Measurements from ENCODE around the gene NRDE2. TPM values are rescaled to one million over a fixed set of nuclear protein-coding genes. Genes with fewer than 3 reads are reported as not detected.
A peak's percentile ranks its signal among the peaks of the same experiment; 100 is the strongest.

The NRDE2 gene, protein sequence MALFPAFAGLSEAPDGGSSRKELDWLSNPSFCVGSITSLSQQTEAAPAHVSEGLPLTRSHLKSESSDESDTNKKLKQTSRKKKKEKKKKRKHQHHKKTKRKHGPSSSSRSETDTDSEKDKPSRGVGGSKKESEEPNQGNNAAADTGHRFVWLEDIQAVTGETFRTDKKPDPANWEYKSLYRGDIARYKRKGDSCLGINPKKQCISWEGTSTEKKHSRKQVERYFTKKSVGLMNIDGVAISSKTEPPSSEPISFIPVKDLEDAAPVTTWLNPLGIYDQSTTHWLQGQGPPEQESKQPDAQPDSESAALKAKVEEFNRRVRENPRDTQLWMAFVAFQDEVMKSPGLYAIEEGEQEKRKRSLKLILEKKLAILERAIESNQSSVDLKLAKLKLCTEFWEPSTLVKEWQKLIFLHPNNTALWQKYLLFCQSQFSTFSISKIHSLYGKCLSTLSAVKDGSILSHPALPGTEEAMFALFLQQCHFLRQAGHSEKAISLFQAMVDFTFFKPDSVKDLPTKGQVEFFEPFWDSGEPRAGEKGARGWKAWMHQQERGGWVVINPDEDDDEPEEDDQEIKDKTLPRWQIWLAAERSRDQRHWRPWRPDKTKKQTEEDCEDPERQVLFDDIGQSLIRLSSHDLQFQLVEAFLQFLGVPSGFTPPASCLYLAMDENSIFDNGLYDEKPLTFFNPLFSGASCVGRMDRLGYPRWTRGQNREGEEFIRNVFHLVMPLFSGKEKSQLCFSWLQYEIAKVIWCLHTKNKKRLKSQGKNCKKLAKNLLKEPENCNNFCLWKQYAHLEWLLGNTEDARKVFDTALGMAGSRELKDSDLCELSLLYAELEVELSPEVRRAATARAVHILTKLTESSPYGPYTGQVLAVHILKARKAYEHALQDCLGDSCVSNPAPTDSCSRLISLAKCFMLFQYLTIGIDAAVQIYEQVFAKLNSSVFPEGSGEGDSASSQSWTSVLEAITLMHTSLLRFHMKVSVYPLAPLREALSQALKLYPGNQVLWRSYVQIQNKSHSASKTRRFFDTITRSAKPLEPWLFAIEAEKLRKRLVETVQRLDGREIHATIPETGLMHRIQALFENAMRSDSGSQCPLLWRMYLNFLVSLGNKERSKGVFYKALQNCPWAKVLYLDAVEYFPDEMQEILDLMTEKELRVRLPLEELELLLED
- total RNA-seq (10 to 100 TPM; 15.5 to 15.9 TPM), polyA plus RNA-seq (ENCODE audit: insufficient read length in 2 of 2) (10 to 100 TPM; 12.9 to 15.6 TPM)
- long read RNA-seq, donor 1, partial matches to known transcripts = 0 of 3 reads
- long read RNA-seq, donor 1, other reads (novel, unspliced or antisense) = 0 of 3 reads
- long read RNA-seq, donor 2, partial matches to known transcripts = 0 of 1 reads
- long read RNA-seq, donor 2, other reads (novel, unspliced or antisense) = 0 of 1 reads
- long read RNA-seq, donor 3, partial matches to known transcripts = 0 of 2 reads
- long read RNA-seq, donor 3, other reads (novel, unspliced or antisense) = 0 of 2 reads
- long read RNA-seq, donor 4, transcript NRDE2-209 (1 exons, 3,538 nt) = major isoform, 7 of 7 reads
- long read RNA-seq, donor 4, partial matches to known transcripts = 0 of 7 reads
- long read RNA-seq, donor 4, other reads (novel, unspliced or antisense) = 0 of 7 reads

DNA sequence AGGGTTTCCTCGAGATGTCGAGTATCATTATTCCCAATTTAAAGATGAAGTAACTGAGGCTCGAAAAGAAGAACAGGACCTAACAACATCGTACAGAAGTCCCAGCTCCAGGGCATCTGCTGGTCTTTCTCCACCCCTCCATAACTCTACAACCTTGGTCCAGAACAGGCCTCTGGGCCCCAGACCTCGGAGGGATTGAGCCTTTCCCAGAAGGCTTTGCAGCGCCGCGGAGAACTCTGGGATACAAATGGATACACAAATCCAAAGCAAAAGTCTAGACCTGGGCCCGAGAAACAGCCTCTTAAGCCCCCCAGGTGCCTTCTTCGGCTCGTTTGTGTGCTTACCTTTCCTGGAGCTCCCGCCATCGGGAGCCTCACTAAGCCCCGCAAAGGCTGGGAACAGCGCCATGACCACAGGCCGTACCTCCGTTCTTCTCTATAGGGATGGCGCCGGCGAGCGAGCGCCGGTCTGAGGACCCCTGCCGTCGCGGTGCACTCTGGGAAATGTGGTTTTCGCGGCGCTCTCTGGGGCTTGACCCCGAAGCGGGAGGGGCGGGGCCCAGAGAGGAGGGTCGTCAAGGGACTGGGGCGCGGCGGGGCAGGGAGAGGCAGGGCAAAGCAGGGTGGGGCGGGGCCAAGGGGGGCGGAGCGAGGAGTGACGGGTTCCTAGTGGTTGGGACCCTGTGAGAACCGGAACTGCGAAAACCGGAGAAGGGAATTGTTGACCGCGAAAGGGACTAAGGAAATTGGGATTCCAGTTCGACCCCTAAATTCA is at the start of gene NRDE2:
NRDE2 (minus strand) TSS at position 445 of the 774 bp plus-strand sequence; CDS start at position 408, 37 bp downstream.
- H3K9me3 ChIP-seq (ENCODE audit: control insufficient read depth, insufficient read depth, low read length) = no peaks in the 10 kb centered on the region
- H3K27ac ChIP-seq (ENCODE audit: low read depth, low read length) = peak within 1 kb of the TSS; percentile 92
- no peaks in the 10 kb centered on the region for H3K27me3 ChIP-seq (ENCODE audit: control insufficient read depth, insufficient read depth, low read length)
- 1% methylated on average over 38 of the region's 46 CpGs for WGBS (ENCODE audit: insufficient coverage)
- H3K4me1 ChIP-seq (ENCODE audit: control insufficient read depth, insufficient read depth, low read length) = peaks cover 14% of the 10 kb centered on the region
- H3K36me3 ChIP-seq (ENCODE audit: control insufficient read depth, insufficient read depth, low read length) = no peaks in the 10 kb centered on the region
- peak within 1 kb of the TSS; percentile 88 for H3K4me3 ChIP-seq (ENCODE audit: low read depth, low read length)
- DNase-seq (ENCODE audit: low read depth in 4 of 6, low spot score in 6 of 6) = peak; percentile 90 to 99 (median 96)

DNA sequence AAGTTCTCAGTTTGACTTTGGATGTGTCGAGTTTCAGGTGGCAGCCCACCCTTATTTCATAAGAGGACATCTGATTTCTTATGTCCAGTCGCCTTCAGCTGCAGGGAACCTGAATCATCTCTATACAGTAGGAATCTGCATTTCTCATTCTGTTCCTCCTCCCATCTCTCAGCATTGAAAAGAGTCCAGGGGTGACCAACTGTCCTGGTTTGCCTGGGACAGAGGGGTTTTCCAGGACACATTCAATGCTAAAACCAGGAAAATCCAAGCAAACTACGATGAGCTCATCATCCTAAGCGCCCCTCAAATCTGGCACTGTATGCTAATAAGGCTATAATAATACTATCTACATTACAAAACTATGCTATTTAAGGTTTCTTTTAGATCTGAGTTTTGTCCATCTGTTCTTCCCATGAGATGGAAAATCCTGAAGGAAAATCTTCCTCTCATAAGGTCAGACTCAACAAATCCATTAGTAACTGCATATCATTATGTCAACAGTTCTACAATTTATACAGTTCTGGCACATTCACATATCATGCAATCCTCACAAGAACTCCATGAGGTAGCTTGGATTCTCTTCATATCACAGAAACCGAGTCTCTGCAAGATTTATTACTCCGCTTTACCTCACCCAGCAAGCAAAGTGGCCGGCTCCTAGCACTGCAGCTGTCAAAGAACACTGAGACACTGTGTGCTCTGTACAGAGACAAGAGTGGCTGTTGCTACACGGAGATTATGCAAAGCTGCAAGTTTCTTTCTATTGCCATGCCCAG is 49.5 kb upstream of the NRDE2 start:
- WGBS (ENCODE audit: insufficient coverage) = 41% methylated on average over 4 of the region's 8 CpGs
- Histone ChIP-seq H3K4me1 (ENCODE audit: control insufficient read depth, insufficient read depth, low read length) (peaks cover 26% of the 10 kb centered on the region), H3K27me3 (ENCODE audit: control insufficient read depth, insufficient read depth, low read length) (no peaks in the 10 kb centered on the region), H3K36me3 (ENCODE audit: control insufficient read depth, insufficient read depth, low read length) (no peaks in the 10 kb centered on the region), H3K4me3 (ENCODE audit: low read depth, low read length) (peak overlapping the region; percentile 76), H3K9me3 (ENCODE audit: control insufficient read depth, insufficient read depth, low read length) (no peaks in the 10 kb centered on the region), H3K27ac (ENCODE audit: low read depth, low read length) (peak overlapping the region; percentile 100)
- DNase-seq (ENCODE audit: low read depth in 4 of 6, low spot score in 6 of 6) = peak in 4 of 6 donors; percentile 66 to 94 (median 80)

DNA sequence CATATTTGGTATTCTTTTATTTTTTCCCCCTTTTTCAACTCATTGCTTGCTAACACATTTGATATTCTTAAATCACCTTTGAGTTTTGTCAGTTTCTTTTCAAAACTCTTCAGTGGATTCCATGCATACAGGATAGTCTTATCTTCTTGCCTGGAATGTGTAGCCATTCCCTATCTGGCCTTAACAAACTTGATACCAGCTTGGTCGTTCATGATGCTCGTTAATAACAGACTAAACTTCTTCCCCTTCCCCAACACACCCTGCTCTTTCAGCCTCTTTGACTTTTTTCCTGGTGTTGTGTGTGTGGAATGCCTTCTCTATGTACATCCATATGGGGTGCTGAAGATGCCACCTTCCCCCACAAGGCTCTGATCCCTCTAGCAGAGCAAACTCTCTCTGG is 47.4 kb upstream of the NRDE2 start:
- H3K4me3 ChIP-seq (ENCODE audit: low read depth, low read length) = no peak overlapping the region
- H3K4me1 ChIP-seq (ENCODE audit: control insufficient read depth, insufficient read depth, low read length) = peaks cover 18% of the 10 kb centered on the region
- no peaks in the 10 kb centered on the region for H3K9me3 ChIP-seq (ENCODE audit: control insufficient read depth, insufficient read depth, low read length)
- no CpG with 5 or more reads among the region's 2 CpGs for WGBS (ENCODE audit: insufficient coverage)
- H3K27ac ChIP-seq (ENCODE audit: low read depth, low read length) = no peak overlapping the region
- no peak for DNase-seq (ENCODE audit: low read depth in 4 of 6, low spot score in 6 of 6)
- no peaks in the 10 kb centered on the region for H3K27me3 ChIP-seq (ENCODE audit: control insufficient read depth, insufficient read depth, low read length)
- H3K36me3 ChIP-seq (ENCODE audit: control insufficient read depth, insufficient read depth, low read length) = no peaks in the 10 kb centered on the region

DNA sequence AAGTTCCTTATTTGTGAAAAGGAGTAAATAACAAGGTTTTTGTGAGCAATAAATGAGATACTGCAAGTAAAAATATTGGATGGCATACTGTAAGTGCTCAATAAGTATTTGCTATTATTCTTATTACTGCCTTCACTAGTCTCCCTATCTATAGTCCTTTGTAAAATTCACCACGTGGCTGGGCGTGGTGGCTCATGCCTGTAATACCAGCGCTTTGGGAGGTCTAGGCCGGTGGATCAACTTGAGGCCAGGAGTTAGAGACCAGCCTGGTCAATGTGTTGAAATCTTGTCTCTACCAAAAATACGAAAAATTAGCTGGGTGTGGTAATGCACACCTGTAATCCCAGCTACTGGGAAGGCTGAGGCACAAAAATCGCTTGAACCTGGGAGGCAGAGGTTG is 46.5 kb upstream of the NRDE2 start:
- H3K4me3 ChIP-seq (ENCODE audit: low read depth, low read length) = no peak overlapping the region
- H3K9me3 ChIP-seq (ENCODE audit: control insufficient read depth, insufficient read depth, low read length) = no peaks in the 10 kb centered on the region
- no peak overlapping the region for H3K27ac ChIP-seq (ENCODE audit: low read depth, low read length)
- H3K4me1 ChIP-seq (ENCODE audit: control insufficient read depth, insufficient read depth, low read length) = peaks cover 10% of the 10 kb centered on the region
- no peaks in the 10 kb centered on the region for H3K27me3 ChIP-seq (ENCODE audit: control insufficient read depth, insufficient read depth, low read length)
- H3K36me3 ChIP-seq (ENCODE audit: control insufficient read depth, insufficient read depth, low read length) = no peaks in the 10 kb centered on the region
- 80% methylated on average over 2 of the region's 6 CpGs for WGBS (ENCODE audit: insufficient coverage)
- DNase-seq (ENCODE audit: low read depth in 4 of 6, low spot score in 6 of 6) = no peak

DNA sequence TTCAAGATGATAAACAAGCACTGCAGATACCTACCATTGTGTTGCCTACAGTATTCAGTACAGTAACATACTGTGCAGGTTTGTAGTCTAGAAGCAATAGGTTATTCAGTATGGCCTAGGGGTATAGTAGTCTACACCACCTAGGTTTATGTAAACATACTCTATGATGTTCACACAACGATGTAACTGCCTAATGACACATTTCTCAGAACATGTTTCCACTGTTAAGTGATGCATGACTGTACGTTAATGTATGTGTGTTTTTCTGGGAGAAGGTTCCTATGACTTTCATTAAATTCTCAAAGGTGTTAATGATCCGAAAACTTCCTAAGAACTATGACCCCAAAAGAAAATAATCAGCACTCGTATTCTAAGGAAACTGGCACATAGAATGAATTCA is 44.2 kb upstream of the NRDE2 start:
- H3K4me1 ChIP-seq (ENCODE audit: control insufficient read depth, insufficient read depth, low read length) = no peaks in the 10 kb centered on the region
- no peaks in the 10 kb centered on the region for H3K36me3 ChIP-seq (ENCODE audit: control insufficient read depth, insufficient read depth, low read length)
- H3K27ac ChIP-seq (ENCODE audit: low read depth, low read length) = no peak overlapping the region
- no peaks in the 10 kb centered on the region for H3K9me3 ChIP-seq (ENCODE audit: control insufficient read depth, insufficient read depth, low read length)
- no peak for DNase-seq (ENCODE audit: low read depth in 4 of 6, low spot score in 6 of 6)
- H3K4me3 ChIP-seq (ENCODE audit: low read depth, low read length) = no peak overlapping the region
- no CpG with 5 or more reads among the region's 4 CpGs for WGBS (ENCODE audit: insufficient coverage)
- H3K27me3 ChIP-seq (ENCODE audit: control insufficient read depth, insufficient read depth, low read length) = no peaks in the 10 kb centered on the region

DNA sequence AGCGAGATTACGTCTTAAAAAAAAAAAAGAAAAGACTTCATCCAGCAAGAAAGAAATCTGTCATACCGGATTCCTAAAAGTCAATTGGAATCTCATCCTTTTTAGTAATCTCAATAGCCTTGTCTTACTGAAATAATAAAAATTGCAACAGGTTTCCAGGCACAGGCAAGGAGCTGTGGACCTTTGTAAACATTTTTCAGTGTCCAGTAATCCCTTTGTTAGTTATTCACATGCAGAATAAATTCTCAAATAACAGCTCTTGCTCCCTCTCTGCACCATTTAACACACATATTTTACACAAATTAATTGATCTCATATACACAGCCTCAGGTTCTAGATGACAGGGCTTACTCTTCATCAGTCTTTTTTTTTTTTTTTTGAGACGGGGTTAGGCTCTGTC is 43.1 kb upstream of the NRDE2 start:
- no peaks in the 10 kb centered on the region for H3K27me3 ChIP-seq (ENCODE audit: control insufficient read depth, insufficient read depth, low read length)
- no peak overlapping the region for H3K4me3 ChIP-seq (ENCODE audit: low read depth, low read length)
- no peak for DNase-seq (ENCODE audit: low read depth in 4 of 6, low spot score in 6 of 6)
- no peaks in the 10 kb centered on the region for H3K36me3 ChIP-seq (ENCODE audit: control insufficient read depth, insufficient read depth, low read length)
- 94% methylated on average over 2 of the region's 4 CpGs for WGBS (ENCODE audit: insufficient coverage)
- H3K27ac ChIP-seq (ENCODE audit: low read depth, low read length) = no peak overlapping the region
- no peaks in the 10 kb centered on the region for H3K4me1 ChIP-seq (ENCODE audit: control insufficient read depth, insufficient read depth, low read length)
- no peaks in the 10 kb centered on the region for H3K9me3 ChIP-seq (ENCODE audit: control insufficient read depth, insufficient read depth, low read length)

DNA sequence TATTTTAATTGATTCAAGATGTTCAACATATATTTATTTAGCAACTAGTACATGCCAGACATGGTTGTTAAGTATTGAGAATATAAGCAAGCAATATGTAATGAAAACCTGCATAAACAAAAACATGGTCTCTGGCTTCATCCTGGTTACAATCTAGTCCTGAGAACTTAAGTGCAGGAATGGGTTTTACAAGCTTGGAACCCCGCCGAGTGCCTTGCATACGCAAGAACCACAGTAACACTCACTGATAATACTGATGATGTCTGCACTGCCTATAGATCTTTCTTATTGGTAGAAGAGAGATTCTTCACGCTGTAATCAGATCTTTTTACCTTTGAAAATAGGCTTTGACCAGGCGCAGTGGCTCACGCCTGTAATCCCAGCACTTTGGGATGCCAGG is 42.1 kb upstream of the NRDE2 start:
- Histone ChIP-seq H3K27ac (ENCODE audit: low read depth, low read length) (no peak overlapping the region), H3K36me3 (ENCODE audit: control insufficient read depth, insufficient read depth, low read length) (no peaks in the 10 kb centered on the region), H3K27me3 (ENCODE audit: control insufficient read depth, insufficient read depth, low read length) (no peaks in the 10 kb centered on the region), H3K4me3 (ENCODE audit: low read depth, low read length) (no peak overlapping the region), H3K9me3 (ENCODE audit: control insufficient read depth, insufficient read depth, low read length) (no peaks in the 10 kb centered on the region), H3K4me1 (ENCODE audit: control insufficient read depth, insufficient read depth, low read length) (no peaks in the 10 kb centered on the region)
- WGBS (ENCODE audit: insufficient coverage) = 94% methylated on average over 3 of the region's 6 CpGs
- no peak for DNase-seq (ENCODE audit: low read depth in 4 of 6, low spot score in 6 of 6)

All from spinal cord (tissue), 10 donors.